GOT3 (cell line): ENCODE data around the gene KCNIP4.

Experiments used
- DNase-seq: peaks from one replicate; lab custom pipeline; 2025; ENCODE audit warnings: mixed read lengths; lab: John Stamatoyannopoulos, UW

The KCNIP4 gene

DNA sequence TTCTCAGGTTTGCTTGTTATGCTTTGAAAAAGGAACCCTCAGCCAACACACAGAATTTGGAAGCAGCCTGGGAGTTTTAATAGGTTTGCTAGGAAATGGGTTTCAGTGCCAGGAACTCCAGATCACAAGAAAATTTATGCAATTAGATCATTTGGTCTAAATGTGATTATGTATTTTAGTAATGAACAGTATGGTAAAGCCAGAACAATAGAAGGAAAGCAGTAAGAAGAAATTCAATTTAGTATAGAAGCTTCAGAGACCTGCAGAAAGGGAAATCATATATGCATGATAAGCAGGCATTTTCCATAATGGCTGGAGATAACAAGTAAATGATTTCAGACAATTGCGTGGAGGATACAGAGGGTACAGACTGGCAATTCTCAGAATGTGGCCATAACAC is 184.7 kb downstream of the KCNIP4 start:
- no peak for DNase-seq

DNA sequence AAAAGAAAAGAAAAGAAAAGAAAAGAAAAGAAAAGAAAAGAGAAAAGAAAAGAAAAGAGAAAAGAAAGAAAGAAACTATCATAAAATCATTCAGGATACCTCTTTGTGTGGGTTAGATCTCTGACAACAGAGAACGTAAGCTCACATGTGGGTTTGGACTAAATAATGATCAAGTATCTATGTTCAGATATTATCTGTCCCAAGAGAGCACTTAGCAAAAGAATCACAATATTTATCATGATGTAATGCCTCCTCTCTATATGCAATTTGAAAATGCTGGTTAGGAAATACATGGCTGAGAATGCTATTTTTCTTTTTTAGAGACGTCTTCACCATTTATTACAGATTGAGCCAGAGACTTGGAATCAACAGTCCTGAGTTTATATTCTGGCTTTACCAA is 191.3 kb downstream of the KCNIP4 start:
- no peak for DNase-seq

GRCh38 chr4:21753084-21753760 is 195.3 kb downstream of the KCNIP4 start:
- DNase-seq, result no peak

DNA sequence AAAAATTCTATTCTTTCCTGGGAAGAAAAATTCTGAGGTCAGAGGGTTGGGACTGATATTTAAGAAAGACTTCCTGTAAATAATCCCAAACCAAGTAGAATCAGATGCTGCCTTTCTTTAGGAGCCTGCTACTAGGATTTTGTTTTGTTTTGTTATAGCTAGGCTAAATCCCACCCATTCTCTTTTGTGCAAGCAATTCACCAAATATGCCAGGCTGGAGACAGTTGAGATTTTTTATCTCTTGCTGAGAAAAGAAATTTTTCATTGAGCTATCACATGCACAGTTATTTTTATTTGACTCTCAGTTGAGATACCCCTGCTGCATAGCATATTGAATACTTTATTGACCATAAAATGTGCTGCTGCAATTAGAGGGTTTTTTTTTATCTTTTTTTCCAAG is 196.0 kb downstream of the KCNIP4 start:
- DNase-seq, result no peak

- DNase-seq, result no peak
These were observed 198.6 kb downstream of the KCNIP4 start for GRCh38 chr4:21749924-21750323.

DNA sequence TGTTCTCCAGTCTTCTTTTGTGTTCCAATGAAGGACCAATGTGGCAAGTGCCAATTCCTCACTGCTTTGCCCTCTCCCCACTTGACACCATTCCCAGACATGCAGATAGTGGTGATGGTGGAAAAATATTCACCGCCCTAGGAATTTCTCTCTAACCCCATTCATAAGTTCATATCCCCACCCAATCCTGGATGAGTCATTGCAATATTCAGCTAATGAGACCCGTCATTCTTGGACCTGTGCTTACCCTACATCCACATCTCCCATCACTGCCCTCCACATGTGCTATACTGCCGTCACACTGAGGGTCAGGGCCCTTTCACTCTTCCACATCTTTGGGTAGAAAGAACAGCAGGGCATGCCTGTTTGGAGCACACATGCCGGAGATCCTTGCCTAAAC is 199.2 kb downstream of the KCNIP4 start:
- no peak for DNase-seq

DNA sequence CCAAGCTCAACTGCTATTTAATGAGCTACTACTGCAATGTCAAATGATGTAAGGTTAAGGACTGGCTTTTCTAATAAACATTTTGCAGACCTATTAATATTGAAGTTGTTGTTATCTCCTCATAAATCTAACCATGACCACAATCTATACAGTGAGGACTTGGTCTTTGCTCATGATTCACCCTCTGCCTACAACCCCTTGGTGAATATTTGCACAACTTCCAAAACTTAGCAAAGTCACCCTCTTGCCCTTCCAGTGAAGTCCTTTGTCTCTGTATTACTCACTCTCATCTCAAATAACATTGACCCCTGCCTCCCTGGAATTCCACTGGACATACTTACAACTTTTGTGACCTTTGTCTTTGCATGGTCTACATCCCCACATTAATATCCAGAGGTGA is 204.5 kb downstream of the KCNIP4 start:
- DNase-seq, result no peak

DNA sequence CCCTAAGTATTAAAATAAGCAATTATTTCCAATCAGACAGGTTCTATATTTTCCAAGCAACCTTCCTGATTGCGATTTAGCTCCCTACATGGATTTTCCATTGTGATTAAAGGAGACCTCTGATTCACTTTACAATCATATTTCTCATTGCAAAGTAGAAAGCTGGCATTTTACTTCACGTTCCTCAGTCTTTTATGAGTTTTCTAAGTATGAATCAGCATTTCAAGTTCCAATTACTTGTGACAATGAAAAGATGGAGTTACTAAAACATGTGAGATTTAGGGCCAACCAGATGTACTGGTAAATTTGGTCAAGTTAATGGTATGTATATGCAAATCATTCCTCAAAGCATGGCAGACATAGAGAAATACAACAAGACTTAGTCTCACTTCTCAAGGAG is 206.2 kb downstream of the KCNIP4 start:
- DNase-seq, result no peak

DNA sequence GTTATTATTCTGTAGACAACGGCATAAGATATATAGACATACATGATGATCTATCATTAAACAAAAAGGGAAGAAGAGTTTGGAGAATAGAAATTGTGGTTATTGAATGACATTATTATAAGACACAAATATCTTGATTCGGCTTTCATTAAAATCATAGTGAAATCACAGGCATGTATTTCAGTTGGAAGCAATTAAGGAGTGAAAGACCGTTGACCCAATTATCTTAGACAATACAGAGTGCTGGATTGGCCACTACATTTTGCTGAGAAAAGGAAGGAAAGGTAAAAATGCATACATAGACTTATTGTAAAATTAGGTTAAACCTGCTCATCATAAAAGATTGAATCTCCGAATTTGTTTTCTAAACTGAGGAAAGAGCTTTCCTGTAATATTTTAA is 209.8 kb downstream of the KCNIP4 start:
- DNase-seq, result no peak

- no peak for DNase-seq
These were observed 212.7 kb downstream of the KCNIP4 start for GRCh38 chr4:21735866-21736265.

DNA sequence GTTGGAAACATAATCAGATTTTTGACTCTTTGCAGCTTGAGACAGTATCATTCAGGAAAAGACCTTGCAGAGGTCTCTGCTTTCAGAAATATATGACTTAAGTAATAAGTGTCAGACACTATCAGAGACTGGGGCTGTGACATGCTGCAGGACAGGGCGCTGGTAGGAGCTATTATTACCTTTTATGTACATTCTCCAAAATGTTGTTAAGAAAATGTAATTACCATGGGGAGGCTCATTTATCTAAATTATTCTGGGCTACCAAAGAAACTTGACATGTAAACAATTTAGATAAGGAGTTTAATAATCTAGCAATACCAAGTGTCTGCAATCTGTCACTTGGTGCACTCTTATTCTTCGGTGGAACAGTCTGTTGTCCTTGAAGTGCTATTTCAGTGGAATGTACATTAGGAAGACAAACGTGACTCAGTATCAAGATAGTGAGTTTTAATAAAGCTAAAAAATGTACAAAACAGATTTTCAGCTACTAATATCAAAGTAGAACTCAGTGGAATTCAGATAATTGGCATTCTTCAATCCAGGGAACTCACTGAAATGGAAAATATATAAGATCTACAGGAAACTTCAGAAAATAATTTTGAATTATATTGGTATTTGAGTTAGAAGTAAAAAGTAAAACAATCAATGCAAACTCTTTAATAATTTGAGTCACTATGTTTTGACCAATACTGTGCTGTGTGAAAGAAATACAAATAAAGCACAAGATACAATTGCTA is 214.5 kb downstream of the KCNIP4 start:
- no peak for DNase-seq

DNA sequence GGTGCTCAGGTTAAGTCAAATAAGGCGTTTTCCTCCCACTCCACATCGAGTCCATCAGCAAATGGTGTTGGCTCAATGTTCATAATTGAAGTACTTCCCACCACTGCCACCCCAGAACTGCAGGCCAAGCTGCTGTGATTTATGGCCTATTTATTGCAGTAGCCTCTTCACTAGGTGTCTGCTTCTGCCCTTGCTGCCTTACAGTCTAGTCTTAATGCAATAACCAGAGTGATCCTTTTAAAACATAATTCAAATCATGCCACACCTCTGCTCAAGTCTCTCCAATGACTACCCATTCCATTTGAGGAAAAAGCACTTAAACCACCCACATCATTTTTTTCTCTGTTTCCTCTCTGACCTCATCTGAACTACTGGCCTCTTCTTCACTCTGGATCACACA is 220.3 kb downstream of the KCNIP4 start:
- no peak for DNase-seq

GRCh38 chr4:21726255-21726815 is 222.2 kb downstream of the KCNIP4 start:
- no peak for DNase-seq

- DNase-seq, result no peak
These were observed 226.3 kb downstream of the KCNIP4 start for GRCh38 chr4:21722157-21722839.

- no peak for DNase-seq
These were observed 232.0 kb downstream of the KCNIP4 start for GRCh38 chr4:21716531-21716930.

DNA sequence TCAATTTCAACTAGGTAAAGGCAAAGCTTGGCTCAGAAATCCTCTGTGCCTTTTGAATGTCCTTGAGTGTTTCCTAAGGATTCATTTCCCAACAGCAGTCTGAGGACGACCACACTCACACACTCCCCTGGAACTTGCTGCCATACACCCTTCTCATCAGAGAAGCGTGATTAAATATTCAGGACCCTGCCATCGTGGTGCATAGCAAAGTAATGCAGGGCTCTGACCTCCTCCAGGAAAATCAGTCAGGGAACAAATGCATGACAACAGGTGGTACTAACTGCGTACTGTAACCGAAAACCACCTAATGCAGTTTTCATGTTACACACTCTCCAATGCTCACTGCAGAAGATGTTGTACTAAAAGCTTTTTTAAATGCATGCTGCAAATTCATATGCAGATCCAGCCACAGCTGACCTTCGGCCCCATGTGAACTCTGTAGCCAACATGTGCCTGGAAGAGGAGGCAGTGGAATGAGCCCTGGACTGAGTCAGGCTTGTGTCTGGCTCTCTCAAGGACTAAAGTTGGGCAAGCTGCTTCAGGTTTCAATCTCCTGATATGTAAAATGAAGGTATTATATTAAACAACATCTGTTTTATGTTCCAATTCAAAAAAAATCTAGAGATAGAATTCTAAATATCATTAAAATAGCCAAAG is 238.3 kb downstream of the KCNIP4 start:
- no peak for DNase-seq

DNA sequence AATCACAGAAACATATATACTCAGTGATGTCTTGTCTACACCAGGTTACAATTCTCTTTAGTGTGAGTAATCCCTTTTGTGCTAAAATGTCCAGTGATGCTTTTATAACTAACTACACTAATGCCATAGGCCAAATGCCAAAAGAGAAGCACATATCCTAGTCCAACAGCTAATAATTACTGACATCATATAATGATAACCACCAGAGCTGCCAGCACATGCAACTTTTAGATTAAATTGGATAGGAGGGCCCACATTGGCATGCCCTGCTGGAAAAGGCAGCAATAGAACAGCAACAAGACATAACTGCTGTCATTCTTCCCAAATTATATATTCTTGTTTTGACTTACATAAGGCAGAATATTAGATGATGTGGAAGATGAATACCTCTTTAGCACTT is 238.8 kb downstream of the KCNIP4 start:
- no peak for DNase-seq

DNA sequence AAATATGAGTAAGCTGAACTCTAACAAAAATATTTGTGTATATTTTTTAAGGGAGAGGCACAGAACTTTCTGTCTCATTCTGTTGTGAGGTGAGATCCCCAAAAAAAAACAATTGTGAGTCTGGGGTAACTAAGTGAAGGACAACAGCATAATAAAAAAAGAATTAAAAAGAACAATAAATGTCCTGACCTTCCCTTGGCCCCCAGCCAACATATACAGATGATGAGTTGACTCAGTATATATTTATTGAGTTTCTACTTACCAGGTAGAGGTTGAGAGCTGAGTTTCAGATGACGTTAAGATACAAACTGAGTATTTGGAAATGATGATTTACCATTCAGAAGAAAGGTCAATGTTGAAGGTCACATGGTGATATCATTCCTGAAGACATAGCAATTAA is 239.5 kb downstream of the KCNIP4 start:
- DNase-seq, result no peak

GRCh38 chr4:21699446-21699845 is 249.1 kb downstream of the KCNIP4 start:
- DNase-seq, result no peak

DNA sequence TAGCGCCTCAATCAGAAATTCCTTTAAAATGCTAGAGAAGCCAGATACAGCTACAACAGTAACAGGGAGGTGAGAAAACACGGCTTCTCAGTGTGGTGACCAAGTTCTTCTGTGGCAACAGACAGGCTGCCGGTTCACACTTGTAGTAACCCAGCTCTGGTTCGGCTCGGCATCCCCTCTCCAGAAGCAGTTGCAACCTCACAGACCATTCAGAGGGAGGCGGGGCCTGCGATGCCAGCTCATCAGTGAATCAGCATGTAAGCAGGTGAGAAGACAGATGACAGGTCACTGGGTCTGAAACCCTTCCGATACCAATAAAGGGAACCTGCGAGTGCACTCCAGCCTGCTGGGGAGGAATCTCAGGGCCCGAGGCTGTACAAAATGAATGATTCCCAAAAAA is 251.0 kb downstream of the KCNIP4 start:
- no peak for DNase-seq

DNA sequence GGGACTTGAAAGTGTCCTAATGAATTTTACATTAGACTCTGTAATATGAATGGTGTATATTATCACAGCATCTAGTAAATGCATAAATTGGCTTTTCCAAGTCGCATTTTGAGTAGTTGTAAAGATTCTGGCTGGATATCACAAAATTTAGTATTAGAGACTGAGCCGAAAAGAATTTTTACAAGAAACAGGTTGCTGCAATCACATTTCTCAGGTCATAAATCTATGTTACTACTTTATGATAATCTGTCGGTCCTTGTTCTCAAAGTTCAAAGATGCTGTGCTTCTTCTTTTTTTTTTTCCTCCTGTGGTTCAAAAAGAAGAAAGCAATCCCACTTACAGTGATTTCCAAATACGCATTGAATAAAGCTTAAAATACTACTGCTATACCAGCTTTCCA is 253.4 kb downstream of the KCNIP4 start:
- DNase-seq, result no peak

DNA sequence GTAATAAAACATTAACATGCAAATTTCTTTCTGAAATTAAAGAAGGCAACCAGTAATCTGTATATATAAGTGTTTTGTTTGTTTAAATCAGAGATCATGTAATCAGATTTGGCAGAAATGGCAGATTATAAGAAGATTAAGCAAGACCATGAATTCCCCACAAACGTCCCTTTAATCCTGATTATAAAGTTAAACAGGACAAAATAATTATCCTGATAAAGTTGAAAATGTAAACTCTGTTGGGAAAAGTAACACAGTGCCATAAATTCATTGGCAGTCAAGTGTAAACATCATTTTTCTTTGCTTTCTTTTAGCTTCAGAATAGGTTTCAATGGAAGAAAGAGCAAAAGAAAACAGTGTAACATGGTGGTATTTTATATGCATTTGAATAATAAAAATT is 256.3 kb downstream of the KCNIP4 start:
- no peak for DNase-seq
